Stimulated activated naive CD8-positive, alpha-beta T cell treated with anti-CD3 and anti-CD28 coated beads, Interleukin-15, Interleukin-2, amounts not matched to agents 100 ng/mL and 50 ng/mL, for 24 hours (primary cell): Measurements from ENCODE around the gene EPHX1.
"Not testable (repeated sequence)": the region's sequence is repeated elsewhere in the genome, so short reads cannot be mapped to it uniquely, and the experiment has no call there.

Experiments
- H3K27ac Mint-ChIP-seq: one replicate; pipeline ENCODE4 v1.8.0; 2021; ENCODE audit warnings: mild to moderate bottlenecking, mixed read lengths
- H3K27me3 Mint-ChIP-seq: one replicate; pipeline ENCODE4 v1.8.0; 2021; ENCODE audit warnings: mixed read lengths
- H3K36me3 Mint-ChIP-seq: one replicate; pipeline ENCODE4 v1.8.0; 2021; ENCODE audit warnings: low read depth, mixed read lengths
- H3K4me1 Mint-ChIP-seq: one replicate; pipeline ENCODE4 v1.8.0; 2021; ENCODE audit warnings: low read depth, mixed read lengths
- H3K4me3 Mint-ChIP-seq: one replicate; pipeline ENCODE4 v1.8.0; 2021; ENCODE audit warnings: mild to moderate bottlenecking, mixed read lengths
- H3K9me3 Mint-ChIP-seq: one replicate; pipeline ENCODE4 v1.8.0; 2021; ENCODE audit warnings: mixed read lengths

Gene EPHX1

DNA sequence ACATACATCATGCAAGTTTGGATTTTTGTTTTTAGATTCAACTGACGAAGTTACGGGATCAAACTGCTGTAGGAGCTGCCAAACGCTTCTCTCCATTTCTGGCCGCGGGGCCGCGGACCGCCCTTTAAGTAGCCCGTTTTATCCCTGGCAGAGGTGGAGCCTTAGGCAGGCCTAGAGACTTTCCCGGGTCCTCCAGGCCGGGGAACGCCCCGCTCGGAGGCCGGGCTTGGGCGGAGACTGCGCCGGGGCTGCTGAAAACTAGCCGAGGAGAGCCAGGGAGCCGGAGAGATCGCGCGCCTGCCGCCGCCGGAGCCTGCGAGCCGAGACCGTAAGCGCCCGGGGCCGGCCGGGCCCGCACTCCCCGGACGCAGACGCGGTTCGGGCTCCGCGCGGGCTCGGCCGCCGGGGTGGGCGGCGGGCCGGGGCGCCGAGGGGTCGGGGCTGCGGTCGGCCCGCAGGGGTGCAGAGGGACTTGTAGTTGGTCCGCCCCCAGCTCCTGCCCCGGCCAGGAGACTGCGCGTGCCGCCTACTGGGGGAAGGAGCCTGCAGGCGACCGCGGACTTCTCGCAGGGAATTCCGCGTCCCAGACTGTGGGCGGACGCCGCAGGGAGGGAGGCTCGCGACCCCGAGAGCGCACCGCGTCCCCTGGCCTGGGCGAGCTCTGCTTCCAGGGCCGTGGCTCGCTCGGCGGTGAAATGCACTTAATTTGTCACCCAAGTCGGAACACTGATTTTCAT lies at the start of gene EPHX1:
TSS of gene EPHX1 (plus strand) at position 283 of the 737 bp plus-strand sequence. CDS start 18,606 bp downstream, outside the sequence.
- no peaks in the 10 kb centered on the region for H3K27me3 Mint-ChIP-seq
- H3K9me3 Mint-ChIP-seq = no peaks in the 10 kb centered on the region
- peak within 1 kb of the TSS; percentile 79 for H3K4me3 Mint-ChIP-seq
- H3K36me3 Mint-ChIP-seq = no peaks in the 10 kb centered on the region
- H3K27ac Mint-ChIP-seq = peak within 1 kb of the TSS; percentile 21
- H3K4me1 Mint-ChIP-seq = peaks cover 16% of the 10 kb centered on the region

DNA sequence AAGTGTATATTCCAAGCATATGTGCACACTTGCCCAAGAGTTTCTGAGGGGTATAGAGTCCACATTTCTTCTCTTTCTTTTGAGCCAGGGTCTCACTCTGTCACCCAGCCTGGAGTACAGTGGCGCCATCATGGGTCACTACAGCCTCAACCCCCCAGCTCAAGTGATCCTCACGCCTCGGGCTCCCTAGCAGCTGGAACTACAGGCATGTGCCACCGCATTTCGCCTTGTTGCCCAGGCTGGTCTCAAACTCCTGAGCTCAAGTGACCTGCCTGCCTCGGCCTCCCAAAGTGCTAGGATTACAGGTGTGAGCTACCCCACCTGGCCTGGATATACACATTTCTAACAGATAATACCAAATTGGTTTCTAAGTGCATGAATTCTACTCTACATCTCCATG lies 49.4 kb upstream of the EPHX1 start:
- peaks cover 3% of the 10 kb centered on the region for H3K4me1 Mint-ChIP-seq
- H3K27ac Mint-ChIP-seq = no peak overlapping the region
- H3K36me3 Mint-ChIP-seq = no peaks in the 10 kb centered on the region
- no peak overlapping the region for H3K4me3 Mint-ChIP-seq
- no peaks in the 10 kb centered on the region for H3K9me3 Mint-ChIP-seq
- no peaks in the 10 kb centered on the region for H3K27me3 Mint-ChIP-seq

DNA sequence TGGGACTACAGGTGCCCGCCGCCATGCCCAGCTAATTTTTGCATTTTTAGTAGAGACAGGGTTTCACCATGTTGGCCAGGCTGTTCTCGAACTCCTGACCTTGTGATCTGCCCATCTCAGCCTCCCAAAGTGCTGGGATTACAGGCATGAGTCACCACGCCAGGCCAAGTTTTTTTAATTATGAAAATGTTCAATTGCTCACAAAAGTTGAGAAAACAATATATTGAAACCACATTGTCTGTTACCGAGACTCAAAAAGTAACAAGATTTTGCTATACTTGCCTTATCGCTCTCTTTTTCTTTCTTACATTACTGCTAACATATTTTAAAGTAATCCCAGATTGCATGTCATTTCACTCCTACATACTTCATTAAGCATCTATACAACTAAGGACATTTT lies 48.5 kb upstream of the EPHX1 start:
- H3K4me3 Mint-ChIP-seq, H3K4me1 Mint-ChIP-seq, H3K9me3 Mint-ChIP-seq, H3K27ac Mint-ChIP-seq, H3K36me3 Mint-ChIP-seq, H3K27me3 Mint-ChIP-seq: not testable (repeated sequence)

DNA sequence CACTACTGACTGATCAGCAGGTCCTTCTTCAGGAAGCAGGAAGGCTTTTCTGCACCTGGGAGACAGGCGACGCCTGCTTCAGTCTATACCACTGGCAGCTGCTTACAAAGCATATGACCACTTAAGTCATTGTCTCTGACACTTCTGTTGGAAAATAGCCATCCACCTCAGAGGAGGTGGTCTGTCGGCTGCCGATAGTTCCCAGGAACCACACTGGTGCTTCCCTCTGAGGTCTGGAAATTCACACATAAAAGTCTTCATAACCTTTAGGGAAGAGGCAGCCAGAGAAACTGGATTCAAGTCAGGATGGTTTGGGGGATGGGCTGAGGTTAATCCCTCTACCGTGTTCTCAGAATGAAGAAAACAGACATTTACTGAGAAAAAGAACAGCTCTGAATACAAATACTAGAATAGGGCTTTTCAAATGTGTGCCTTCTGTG lies 47.9 kb upstream of the EPHX1 start:
- Mint-ChIP-seq H3K9me3 (no peaks in the 10 kb centered on the region), H3K27ac (no peak overlapping the region), H3K4me1 (no peaks in the 10 kb centered on the region), H3K4me3 (no peak overlapping the region), H3K36me3 (no peaks in the 10 kb centered on the region), H3K27me3 (no peaks in the 10 kb centered on the region)

DNA sequence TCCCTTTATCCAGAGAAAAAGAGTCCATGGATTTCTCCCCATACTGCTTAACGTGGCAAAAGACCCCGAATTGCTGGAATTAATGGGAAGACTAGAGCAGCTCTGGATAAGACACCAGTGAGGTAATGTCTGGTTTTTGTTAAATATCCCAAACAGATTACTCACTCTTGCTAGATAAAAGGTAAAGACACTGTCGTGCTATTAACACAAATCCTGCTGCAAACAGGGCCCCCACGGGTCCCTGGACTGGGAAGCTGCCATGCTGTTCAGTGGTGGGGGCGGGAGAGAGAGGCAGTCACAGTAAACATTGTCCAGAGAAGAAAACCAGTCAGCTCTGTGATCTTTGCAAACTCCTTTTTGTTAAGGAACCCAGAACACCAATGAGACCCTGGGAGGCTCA lies 47.5 kb upstream of the EPHX1 start:
- H3K27ac Mint-ChIP-seq = no peak overlapping the region
- no peaks in the 10 kb centered on the region for H3K4me1 Mint-ChIP-seq
- no peaks in the 10 kb centered on the region for H3K9me3 Mint-ChIP-seq
- no peaks in the 10 kb centered on the region for H3K36me3 Mint-ChIP-seq
- no peak overlapping the region for H3K4me3 Mint-ChIP-seq
- no peaks in the 10 kb centered on the region for H3K27me3 Mint-ChIP-seq

DNA sequence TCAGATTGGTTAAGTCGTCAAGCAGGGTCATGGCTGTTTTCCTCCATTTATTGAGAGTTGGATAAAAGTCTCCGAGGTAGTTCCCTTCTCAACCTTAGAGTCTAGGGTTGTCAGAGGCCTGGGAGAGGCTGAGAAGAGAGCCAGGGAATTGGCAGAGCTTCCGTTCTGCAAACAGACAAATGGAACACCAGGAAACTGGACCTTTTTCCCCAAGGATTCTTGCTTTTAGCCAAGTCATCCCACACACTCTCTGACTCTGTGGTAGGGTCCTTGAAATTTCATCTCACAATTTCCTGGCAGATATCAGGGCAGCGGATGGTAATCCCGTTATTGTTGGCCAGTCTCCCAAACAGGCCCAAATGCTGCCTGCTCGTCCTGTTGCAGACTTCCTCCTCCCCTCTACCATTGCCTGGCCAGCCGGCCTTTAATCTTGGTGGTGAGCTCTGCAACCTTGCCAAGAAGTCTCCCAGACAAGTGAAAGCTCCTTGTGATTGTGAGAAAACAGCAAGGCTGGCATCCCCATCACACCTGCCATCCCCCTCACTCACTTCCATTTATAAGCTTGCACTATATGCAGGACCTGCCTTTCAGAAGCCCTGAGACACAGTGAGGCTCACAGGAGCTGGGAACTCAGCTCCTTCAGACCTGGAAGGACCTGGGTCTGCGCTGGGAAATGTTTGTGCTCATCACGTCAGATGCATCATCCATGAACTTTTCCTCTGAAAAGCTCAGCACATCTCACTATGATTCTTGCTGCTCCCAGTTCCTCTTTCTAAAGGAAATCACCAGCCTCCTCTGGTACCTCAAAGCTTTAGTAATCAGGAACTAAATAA lies 46.0 kb upstream of the EPHX1 start:
- H3K27ac Mint-ChIP-seq = no peak overlapping the region
- no peaks in the 10 kb centered on the region for H3K36me3 Mint-ChIP-seq
- H3K4me1 Mint-ChIP-seq = no peaks in the 10 kb centered on the region
- no peaks in the 10 kb centered on the region for H3K27me3 Mint-ChIP-seq
- H3K9me3 Mint-ChIP-seq = no peaks in the 10 kb centered on the region
- no peak overlapping the region for H3K4me3 Mint-ChIP-seq

DNA sequence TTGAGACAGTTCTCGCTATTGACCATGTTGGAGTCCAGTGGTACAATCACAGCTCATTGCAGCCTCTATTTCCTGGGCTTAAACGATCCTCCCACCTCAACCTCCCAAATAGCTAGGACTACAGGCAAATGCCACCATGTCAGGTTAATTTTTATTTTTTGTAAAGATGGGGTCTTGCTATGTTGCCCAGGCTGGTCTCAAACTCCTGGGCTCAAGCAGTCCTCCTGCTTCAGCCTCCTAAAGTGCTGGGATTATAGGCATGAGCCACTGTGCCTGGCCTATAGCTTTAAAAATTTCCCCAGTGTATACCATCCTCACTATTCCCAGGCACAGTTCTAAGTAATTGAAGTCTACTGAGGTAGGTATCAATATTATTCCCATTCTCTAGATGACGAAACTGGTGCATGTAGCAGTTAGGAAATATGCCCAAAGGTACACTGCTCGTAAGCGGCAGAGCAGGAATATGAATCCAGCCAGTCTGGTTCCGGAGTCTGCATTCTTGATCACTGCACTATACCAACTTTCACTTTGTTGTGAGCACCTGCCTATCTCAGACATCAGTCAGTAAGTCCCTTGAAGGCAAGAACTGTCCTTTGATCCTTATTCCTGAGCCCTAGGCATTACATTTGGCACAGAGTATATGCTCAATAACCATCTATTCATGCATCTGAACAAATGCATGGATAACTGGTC lies 43.8 kb upstream of the EPHX1 start:
- no peak overlapping the region for H3K4me3 Mint-ChIP-seq
- no peaks in the 10 kb centered on the region for H3K27me3 Mint-ChIP-seq
- no peak overlapping the region for H3K27ac Mint-ChIP-seq
- H3K4me1 Mint-ChIP-seq = no peaks in the 10 kb centered on the region
- H3K36me3 Mint-ChIP-seq = no peaks in the 10 kb centered on the region
- no peaks in the 10 kb centered on the region for H3K9me3 Mint-ChIP-seq

DNA sequence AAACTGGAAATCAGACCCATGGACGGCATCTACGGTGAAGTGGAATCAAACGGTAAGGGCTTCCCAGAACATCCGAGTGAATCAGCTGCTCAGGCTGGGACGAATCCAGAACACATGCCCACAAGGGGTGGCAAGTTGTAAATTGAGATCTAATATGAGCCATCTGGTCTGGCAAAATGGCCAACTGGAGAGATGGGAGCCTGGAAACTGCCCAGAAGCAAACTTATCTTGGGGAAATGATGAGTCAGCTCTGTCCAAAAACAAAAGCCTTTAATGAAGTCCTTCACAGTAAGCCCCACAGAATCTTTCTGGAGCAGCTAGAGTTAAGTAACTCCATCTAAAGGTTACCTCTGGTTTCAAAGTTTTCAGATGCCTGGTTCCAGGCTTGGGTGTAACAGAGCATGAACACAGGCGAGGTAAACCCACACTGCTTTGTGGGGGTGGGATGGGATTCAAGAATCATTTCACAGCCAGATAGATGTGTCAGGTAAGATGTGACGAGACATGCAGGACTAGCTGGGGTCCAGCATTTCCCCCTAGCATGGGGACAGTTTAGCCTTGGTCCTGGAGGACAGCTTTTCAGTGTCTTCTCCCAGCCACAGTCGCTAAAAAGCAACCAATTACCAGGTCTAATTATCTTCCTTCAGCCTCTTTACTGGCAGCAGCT lies 42.8 kb upstream of the EPHX1 start:
- no peaks in the 10 kb centered on the region for H3K4me1 Mint-ChIP-seq
- H3K4me3 Mint-ChIP-seq = no peak overlapping the region
- no peaks in the 10 kb centered on the region for H3K27me3 Mint-ChIP-seq
- no peaks in the 10 kb centered on the region for H3K36me3 Mint-ChIP-seq
- H3K27ac Mint-ChIP-seq = no peak overlapping the region
- H3K9me3 Mint-ChIP-seq = no peaks in the 10 kb centered on the region

DNA sequence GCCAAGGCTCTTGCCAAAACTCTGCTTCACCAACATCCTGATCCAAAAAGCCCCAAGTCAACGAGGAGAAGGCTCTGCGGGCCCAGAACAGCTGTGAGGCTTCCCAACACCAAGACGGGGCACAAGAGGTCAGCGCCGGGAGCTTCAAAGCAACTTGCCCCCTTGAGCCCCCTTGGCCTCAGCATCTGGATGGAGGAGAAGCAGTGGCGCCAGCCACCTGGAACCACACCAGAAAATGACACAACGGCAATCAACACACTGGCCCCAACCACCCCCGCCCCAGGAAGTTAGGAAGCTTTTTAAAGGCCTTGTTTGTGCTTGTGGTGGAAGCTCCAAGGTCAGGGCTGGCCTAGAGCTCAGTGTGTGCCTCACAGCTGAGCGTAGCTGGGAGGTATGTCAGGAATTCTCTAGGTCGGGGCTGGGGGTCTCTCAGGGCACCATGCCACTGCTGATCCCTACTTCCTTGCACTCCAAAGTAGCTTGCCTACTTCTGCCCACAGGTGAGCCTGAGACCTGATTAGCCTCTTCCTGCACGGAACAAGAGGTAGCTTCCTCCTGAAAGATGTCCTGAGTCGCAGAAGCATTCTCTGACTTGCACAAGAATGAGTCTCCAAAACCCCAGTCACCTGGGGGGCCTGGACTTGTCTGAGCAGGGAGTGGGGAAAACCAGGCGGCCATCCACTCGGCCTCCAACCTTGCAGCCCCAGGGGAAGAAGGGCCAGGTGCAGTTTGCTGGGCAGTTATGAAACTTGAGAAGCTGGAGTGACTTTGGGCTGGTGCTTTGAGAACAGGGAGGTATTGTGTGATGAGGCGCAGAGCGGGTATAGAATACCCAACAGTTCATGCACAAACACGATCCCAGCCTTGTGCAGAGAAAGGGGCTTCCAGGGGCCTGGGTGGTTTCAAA lies 42.0 kb upstream of the EPHX1 start:
- Mint-ChIP-seq H3K27ac (no peak overlapping the region), H3K9me3 (no peaks in the 10 kb centered on the region), H3K36me3 (no peaks in the 10 kb centered on the region), H3K4me3 (no peak overlapping the region), H3K4me1 (no peaks in the 10 kb centered on the region), H3K27me3 (no peaks in the 10 kb centered on the region)

DNA sequence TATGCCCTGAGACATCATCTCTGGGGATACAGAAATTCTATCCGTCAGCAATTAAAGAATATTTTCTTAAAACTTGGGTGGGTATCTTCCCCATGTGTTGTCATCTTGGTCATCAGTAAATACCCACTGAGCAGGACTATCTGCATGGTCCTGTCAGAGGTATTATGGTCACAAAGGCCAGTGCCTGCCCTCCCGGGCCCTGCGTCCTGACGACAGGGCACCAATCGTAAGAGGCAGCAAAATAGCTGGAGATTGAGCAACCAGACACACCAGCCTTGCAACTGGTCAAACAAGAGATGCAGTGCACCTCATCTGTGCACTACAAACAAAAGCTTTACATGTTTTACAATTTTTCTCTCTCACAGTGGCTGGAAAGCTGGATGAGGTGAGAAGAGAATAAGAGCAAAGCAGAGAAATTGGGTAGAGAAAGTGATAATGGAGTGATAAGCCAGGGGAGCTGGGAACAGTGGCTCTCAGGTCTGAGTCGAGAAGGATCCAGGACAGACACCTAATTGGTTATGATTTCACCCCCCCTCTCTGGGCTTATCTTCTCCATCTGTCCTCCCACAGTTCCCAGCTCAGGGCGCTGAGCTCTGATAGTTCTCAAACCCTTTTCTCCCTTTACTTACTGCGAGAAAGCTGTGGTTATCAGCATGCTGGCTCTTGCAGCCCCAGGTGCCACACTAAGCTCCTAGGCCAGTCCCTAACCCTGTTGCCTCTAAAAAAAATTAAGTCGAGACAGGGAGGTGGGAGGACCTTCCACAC lies 41.1 kb upstream of the EPHX1 start:
- H3K9me3 Mint-ChIP-seq = no peaks in the 10 kb centered on the region
- no peaks in the 10 kb centered on the region for H3K36me3 Mint-ChIP-seq
- H3K4me1 Mint-ChIP-seq = no peaks in the 10 kb centered on the region
- H3K4me3 Mint-ChIP-seq = no peak overlapping the region
- H3K27ac Mint-ChIP-seq = no peak overlapping the region
- H3K27me3 Mint-ChIP-seq = no peaks in the 10 kb centered on the region

DNA sequence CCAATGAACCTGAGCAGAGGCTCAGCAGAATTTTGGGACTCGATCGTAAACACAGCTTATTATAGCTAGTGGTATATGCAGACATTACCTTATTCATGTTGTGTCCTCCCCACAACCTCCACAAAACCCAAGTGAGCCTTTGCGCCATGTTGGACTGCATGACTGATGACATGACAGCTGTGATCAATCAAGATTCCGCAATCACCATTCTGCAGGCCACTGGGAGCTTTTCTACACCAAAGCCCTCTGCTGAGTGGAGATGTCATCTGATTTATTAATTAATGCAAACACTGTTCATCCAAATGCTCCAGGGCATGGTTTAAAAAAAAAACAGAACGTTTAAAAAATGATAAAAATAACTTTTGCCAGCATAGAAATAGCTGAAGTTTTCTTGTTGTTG lies 40.2 kb upstream of the EPHX1 start:
- Mint-ChIP-seq H3K36me3 (no peaks in the 10 kb centered on the region), H3K4me1 (peaks cover under 1% of the 10 kb centered on the region), H3K4me3 (no peak overlapping the region), H3K9me3 (no peaks in the 10 kb centered on the region), H3K27me3 (no peaks in the 10 kb centered on the region), H3K27ac (no peak overlapping the region)

DNA sequence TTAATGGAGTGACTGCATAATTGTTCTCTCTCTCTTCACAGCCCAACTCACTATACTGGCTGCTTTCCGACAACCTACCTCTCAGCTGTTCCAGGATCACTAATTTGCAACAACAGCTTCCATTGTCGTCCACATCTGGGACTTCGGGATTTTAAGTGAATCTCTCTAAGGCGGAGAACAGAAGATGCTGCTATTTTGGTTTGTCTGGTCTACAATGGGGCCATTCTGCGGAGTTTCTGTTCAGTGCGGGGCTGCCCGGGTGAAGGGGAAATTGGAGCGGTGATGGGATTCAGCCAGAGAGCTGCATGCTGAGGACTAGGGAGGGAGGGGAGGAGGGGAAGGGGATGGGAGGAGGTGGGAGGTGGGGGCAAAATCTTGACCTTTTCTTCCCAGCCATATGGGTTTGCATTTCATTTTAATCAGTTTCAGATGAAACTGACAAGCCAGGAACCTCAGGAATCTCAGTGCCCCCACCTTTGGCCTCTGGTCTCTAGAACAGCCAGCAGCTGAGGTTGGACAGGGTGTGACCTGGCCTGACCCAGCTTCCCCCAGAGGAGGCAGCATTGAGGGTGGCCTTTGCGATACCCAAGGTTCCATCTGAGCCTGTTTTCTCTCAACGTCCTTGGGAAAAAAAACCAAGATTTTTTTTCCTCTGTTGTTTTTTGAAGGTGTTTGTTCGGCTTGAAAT lies 39.2 kb upstream of the EPHX1 start:
- peaks cover 3% of the 10 kb centered on the region for H3K36me3 Mint-ChIP-seq
- no peak overlapping the region for H3K27ac Mint-ChIP-seq
- peaks cover 3% of the 10 kb centered on the region for H3K9me3 Mint-ChIP-seq
- H3K27me3 Mint-ChIP-seq = no peaks in the 10 kb centered on the region
- peaks cover 4% of the 10 kb centered on the region for H3K4me1 Mint-ChIP-seq
- no peak overlapping the region for H3K4me3 Mint-ChIP-seq
